Aortic smooth muscle cell (primary cell): ENCODE data around the gene C1QTNF1. TPM values are rescaled to one million over a fixed set of nuclear protein-coding genes. Genes with fewer than 3 reads are reported as not detected.

Source experiments
- total RNA-seq: library from RNA; depleted of rRNA; stranded (reverse); fragments of >200 nt; gene quantifications from 2 replicates; pipeline ENCODE4 v1.2.3, GENCODE V29; 2014

C1QTNF1 gene
- 138 and 208 TPM in 2 replicates for total RNA-seq

GRCh38 chr17:79023886-79024771 is at the start of gene C1QTNF1:
Gene C1QTNF1, plus strand, starts transcription at chr17:79024169. Its CDS starts 19,800 bp downstream, at chr17:79043969.

GRCh38 chr17:78979780-78980623 is 44.0 kb upstream of the C1QTNF1 start, which contains the start of gene LGALS3BP:
Gene LGALS3BP, minus strand, starts transcription at chr17:78979923. Its CDS starts 2,732 bp downstream, at chr17:78977191.

GRCh38 chr17:79009397-79010303 is 14.3 kb upstream of the C1QTNF1 start, which contains the start of gene CANT1:
Gene CANT1, minus strand, starts transcription at chr17:79009764. Its CDS starts 12,142 bp downstream, at chr17:78997622.

GRCh38 chr17:79074649-79075445 is 50.9 kb downstream of the C1QTNF1 start, which contains the start of gene ENGASE:
Gene ENGASE, plus strand, starts transcription at chr17:79074824. Its CDS starts 121 bp downstream, at chr17:79074945.

Other genes starting within 250 kb of the C1QTNF1 start
- gene CYTH1, start 241.9 kb upstream of the C1QTNF1 start, total RNA-seq: 12.7 and 14.9 TPM in 2 replicates
- 17.7 and 17.8 TPM in 2 replicates for gene USP36, start 183.4 kb upstream of the C1QTNF1 start, total RNA-seq
- gene CEP295NL, start 121.0 kb upstream of the C1QTNF1 start, total RNA-seq: 2.1 and 5.0 TPM in 2 replicates
- 79.7 and 181 TPM in 2 replicates for gene TIMP2, start 98.8 kb upstream of the C1QTNF1 start, total RNA-seq
- gene LGALS3BP, start 44.2 kb upstream of the C1QTNF1 start, total RNA-seq: 171 and 185 TPM in 2 replicates
- gene CANT1, start 14.4 kb upstream of the C1QTNF1 start, total RNA-seq: 41.7 and 42.1 TPM in 2 replicates
- gene ENGASE, start 50.7 kb downstream of the C1QTNF1 start, total RNA-seq: 12.8 and 15.9 TPM in 2 replicates